Erythroblast (primary cell): ENCODE results near the gene TOMM22.

Experiments
- GATA1 ChIP-seq: IDR thresholded peaks from 2 replicates; pipeline ENCODE4 v1.6.1; 2011; ENCODE audit warnings: low read depth, mild to moderate bottlenecking, control low read depth, low read length, moderate library complexity
- POLR2A ChIP-seq: IDR thresholded peaks from 2 replicates; pipeline ENCODE4 v1.6.1; 2011; ENCODE audit warnings: mild to moderate bottlenecking, low read length

- no peak for TF ChIP-seq POLR2A
- TF ChIP-seq GATA1 = no peak
These were observed 25.1 kb downstream of the TOMM22 start for GRCh38 chr22:38706901-38707195.
